ENCODE results near the gene FBXL3. TPM values are rescaled to one million over a fixed set of nuclear protein-coding genes. Genes with fewer than 3 reads are reported as not detected.

Gene FBXL3
- polyA plus RNA-seq, 1 of the 3 experiments (the other 2 are of a cell fraction), result 13.6 TPM

DNA sequence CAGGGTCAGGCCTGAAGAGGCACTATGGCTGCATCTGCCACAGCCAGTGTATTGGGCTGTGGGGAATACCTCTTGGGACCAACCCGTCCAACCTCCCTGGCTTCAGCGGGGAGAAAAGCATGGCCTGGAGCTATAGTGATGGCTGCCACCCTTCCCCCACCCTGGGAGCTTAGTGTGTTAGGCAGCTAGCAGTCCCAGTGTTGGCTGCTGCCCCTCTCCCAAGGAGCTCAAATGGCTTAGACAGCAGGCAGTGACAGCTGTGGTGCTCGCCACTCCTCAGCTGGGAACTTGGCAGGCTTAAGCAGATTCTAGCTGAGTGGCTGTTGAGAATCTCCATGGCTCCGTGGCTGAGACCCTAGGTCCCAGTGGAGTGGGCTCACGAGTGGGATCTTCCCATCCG is 58.9 kb downstream of the FBXL3 start (continued):
- TF ChIP-seq RCOR1 (IDR thresholded peaks at IDR 0.05; ENCODE audit: low read length) (no peak), TEAD4 (IDR thresholded peaks at IDR 0.05; ENCODE audit: borderline replicate concordance, insufficient read depth) (no peak), FOXJ3 (CRISPR knock-in tag; IDR thresholded peaks at IDR 0.05) (no peak), MEF2A (IDR thresholded peaks at IDR 0.05; ENCODE audit: borderline replicate concordance, low read depth) (no peak)
- TF ChIP-seq, protein P1, sequence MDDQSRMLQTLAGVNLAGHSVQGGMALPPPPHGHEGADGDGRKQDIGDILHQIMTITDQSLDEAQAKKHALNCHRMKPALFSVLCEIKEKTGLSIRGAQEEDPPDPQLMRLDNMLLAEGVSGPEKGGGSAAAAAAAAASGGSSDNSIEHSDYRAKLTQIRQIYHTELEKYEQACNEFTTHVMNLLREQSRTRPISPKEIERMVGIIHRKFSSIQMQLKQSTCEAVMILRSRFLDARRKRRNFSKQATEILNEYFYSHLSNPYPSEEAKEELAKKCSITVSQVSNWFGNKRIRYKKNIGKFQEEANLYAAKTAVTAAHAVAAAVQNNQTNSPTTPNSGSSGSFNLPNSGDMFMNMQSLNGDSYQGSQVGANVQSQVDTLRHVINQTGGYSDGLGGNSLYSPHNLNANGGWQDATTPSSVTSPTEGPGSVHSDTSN (IDR thresholded peaks at IDR 0.05), result no peak

DNA sequence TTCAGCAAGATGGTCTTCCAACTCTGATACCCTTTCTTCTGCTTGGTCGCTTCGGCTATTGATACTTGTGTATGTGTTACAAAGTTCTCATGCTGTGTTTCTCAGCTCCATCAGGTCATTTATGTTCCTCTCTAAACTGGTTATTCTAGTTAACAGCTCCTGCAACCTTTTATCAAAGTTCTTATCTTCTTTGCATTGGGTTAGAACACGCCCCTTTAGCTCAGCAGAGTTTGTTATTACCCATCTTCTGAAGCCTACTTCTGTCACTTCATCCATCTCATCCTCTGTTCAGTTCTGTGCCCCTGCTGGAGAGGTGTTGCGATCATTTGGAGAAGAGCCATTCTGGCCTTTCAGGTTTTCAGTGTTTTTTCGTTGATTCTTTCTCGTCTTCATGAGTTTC is 59.9 kb downstream of the FBXL3 start:
- WGBS (ENCODE audit: low lambda C conversion rate), result 76% methylated on average over 6 of the region's 6 CpGs
- no peaks in the 10 kb centered on the region for H3K79me2 ChIP-seq (ENCODE audit: insufficient read depth)
- H3K27me3 ChIP-seq (ENCODE audit: insufficient read depth), result peaks cover 7% of the 10 kb centered on the region; the same call in 1 of the 2 replicates
- H3K9me2 ChIP-seq, result no peaks in the 10 kb centered on the region
- no peaks in the 10 kb centered on the region for H3F3A ChIP-seq (replicated peaks; ENCODE audit: insufficient read depth)
- H3K4me3 ChIP-seq (ENCODE audit: low read depth in 2 of 2, low read length in 1 of 2), result no peak overlapping the region
- ChIA-PET CTCF (interaction anchor here (1.9 kb wide), 1 partner anchor 13 kb away, joined by 8 read pairs; no protein-coding TSS in a partner anchor), POLR2A (no interaction called here)
- no peak overlapping the region for H3K4me2 ChIP-seq
- TF ChIP-seq, protein P2, sequence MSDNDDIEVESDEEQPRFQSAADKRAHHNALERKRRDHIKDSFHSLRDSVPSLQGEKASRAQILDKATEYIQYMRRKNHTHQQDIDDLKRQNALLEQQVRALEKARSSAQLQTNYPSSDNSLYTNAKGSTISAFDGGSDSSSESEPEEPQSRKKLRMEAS (IDR thresholded peaks at IDR 0.05; ENCODE audit: low read depth), result no peak
- TF ChIP-seq, protein P3, sequence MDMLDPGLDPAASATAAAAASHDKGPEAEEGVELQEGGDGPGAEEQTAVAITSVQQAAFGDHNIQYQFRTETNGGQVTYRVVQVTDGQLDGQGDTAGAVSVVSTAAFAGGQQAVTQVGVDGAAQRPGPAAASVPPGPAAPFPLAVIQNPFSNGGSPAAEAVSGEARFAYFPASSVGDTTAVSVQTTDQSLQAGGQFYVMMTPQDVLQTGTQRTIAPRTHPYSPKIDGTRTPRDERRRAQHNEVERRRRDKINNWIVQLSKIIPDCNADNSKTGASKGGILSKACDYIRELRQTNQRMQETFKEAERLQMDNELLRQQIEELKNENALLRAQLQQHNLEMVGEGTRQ (IDR thresholded peaks at IDR 0.05; ENCODE audit: borderline replicate concordance, low read depth, low read length), result no peak
- TF ChIP-seq TEAD4 (IDR thresholded peaks at IDR 0.05; ENCODE audit: borderline replicate concordance, insufficient read depth) (no peak), GABPA (IDR thresholded peaks at IDR 0.05; ENCODE audit: low read depth) (no peak), FOXM1 (IDR thresholded peaks at IDR 0.05; ENCODE audit: low read depth) (no peak), NRF1 (IDR thresholded peaks at IDR 0.05; ENCODE audit: low read depth, low read length) (no peak), RXRA (IDR thresholded peaks at IDR 0.05; ENCODE audit: borderline replicate concordance, low read depth) (no peak), NFIC (IDR thresholded peaks at IDR 0.05; ENCODE audit: borderline replicate concordance) (no peak), TCF12 (IDR thresholded peaks at IDR 0.05) (no peak), FOXJ3 (CRISPR knock-in tag; IDR thresholded peaks at IDR 0.05) (no peak), RFX5 (IDR thresholded peaks at IDR 0.05; ENCODE audit: low read length) (no peak), CHD2 (IDR thresholded peaks at IDR 0.05; ENCODE audit: low read length, partially characterized antibody) (no peak), RAD21 (IDR thresholded peaks at IDR 0.05; ENCODE audit: low read length) (no peak), SIN3A (IDR thresholded peaks at IDR 0.05; ENCODE audit: borderline replicate concordance, low read depth, low read length) (no peak)
- TF ChIP-seq, protein P4, sequence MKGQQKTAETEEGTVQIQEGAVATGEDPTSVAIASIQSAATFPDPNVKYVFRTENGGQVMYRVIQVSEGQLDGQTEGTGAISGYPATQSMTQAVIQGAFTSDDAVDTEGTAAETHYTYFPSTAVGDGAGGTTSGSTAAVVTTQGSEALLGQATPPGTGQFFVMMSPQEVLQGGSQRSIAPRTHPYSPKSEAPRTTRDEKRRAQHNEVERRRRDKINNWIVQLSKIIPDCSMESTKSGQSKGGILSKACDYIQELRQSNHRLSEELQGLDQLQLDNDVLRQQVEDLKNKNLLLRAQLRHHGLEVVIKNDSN (IDR thresholded peaks at IDR 0.05; ENCODE audit: borderline replicate concordance, low read depth), result no peak
- TF ChIP-seq, protein P1 (IDR thresholded peaks at IDR 0.05), result no peak
- H3K9me3 ChIP-seq, result no peaks in the 10 kb centered on the region
- H3K27ac ChIP-seq (ENCODE audit: low read depth in 2 of 2, low read length in 1 of 2), result no peak overlapping the region
- peaks cover 0 to 4% of the 10 kb centered on the region in 2 experiments; a peak in 1 of 4 replicates for H3K4me1 ChIP-seq (ENCODE audit: control insufficient read depth in 1 of 2, insufficient read depth in 2 of 2, low read depth in 1 of 2, low read length in 1 of 2)
- no peak overlapping the region for H2AFZ ChIP-seq (ENCODE audit: low read depth)
- no peak for DNase-seq
- no peaks in the 10 kb centered on the region for H3K36me3 ChIP-seq (replicated peaks in 1 of 2; ENCODE audit: control insufficient read depth in 1 of 2, insufficient read depth in 2 of 2, low read length in 1 of 2)
- H3K9ac ChIP-seq, result no peak overlapping the region
- H4K20me1 ChIP-seq (ENCODE audit: insufficient read depth), result no peaks in the 10 kb centered on the region
